Spleen (tissue), 11 donors: Measurements from ENCODE around the gene KAT6B. TPM values are rescaled to one million over a fixed set of nuclear protein-coding genes. Genes with fewer than 3 reads are reported as not detected.

Experiments used
- DNase-seq: peaks from one replicate; pipeline ENCODE4 v3.0.0-alpha.2; 2020
- H3K27ac ChIP-seq, 8 donors: fragments of 200-600 bp; sonication (generic) in 7 of 8; 1 replicate in 4 of 8; 2 replicates in 4 of 8; pipeline versions ENCODE4 v1.5.0 to v1.8.0; 2016 to 2021; ENCODE audit warnings: inconsistent platforms in 4 of 8, mild to moderate bottlenecking in 4 of 8, moderate library complexity in 1 of 8
- H3K27me3 ChIP-seq, 7 donors: fragments of 200-600 bp; sonication (generic) in 6 of 7; replicated peaks in 1 of 7; 1 replicate in 4 of 7; 2 replicates in 3 of 7; pipeline versions ENCODE4 v1.5.0 to v1.8.0; 2016 to 2021; ENCODE audit warnings: inconsistent platforms in 3 of 7, mild to moderate bottlenecking in 1 of 7
- H3K36me3 ChIP-seq, 6 donors: fragments of 200-600 bp; sonication (generic) in 5 of 6; 1 replicate in 4 of 6; 2 replicates in 2 of 6; pipeline versions ENCODE4 v1.5.0 to v1.8.0; 2016 to 2021; ENCODE audit warnings: inconsistent platforms in 2 of 6
- H3K4me1 ChIP-seq, 6 donors: fragments of 200-600 bp; sonication (generic) in 5 of 6; 1 replicate in 3 of 6; 2 replicates in 3 of 6; pipeline versions ENCODE4 v1.5.0 to v1.8.0; 2016 to 2021; ENCODE audit warnings: inconsistent platforms in 3 of 6
- H3K4me3 ChIP-seq, 8 donors: fragments of 200-600 bp; sonication (generic) in 7 of 8; 1 replicate in 4 of 8; 2 replicates in 4 of 8; pipeline versions ENCODE4 v1.5.0 to v1.8.0; 2016 to 2021; ENCODE audit warnings: inconsistent platforms in 4 of 8, mild to moderate bottlenecking in 4 of 8, moderate library complexity in 2 of 8
- H3K9me3 ChIP-seq, 8 donors: fragments of 200-600 bp; sonication (generic) in 7 of 8; 1 replicate in 4 of 8; 2 replicates in 4 of 8; pipeline versions ENCODE4 v1.5.0 to v1.8.0; 2016 to 2021; ENCODE audit warnings: inconsistent platforms in 4 of 8
- CTCF ChIP-seq, 11 experiments: fragments of 200-600 bp in 7 of 11; fragments of 450-650 bp in 4 of 11; sonication (generic) in 4 of 11; IDR thresholded peaks in 8 of 11; conservative IDR thresholded peaks in 3 of 11; 1 replicate in 7 of 11; 2 replicates in 4 of 11; pipeline versions ENCODE4 v1.4.0 to v1.8.0; 2016 to 2021; ENCODE audit warnings: antibody characterized with exemption in 11 of 11, inconsistent platforms in 4 of 11, mild to moderate bottlenecking in 1 of 11
- POLR2A ChIP-seq, 3 donors: fragments of 450-650 bp; IDR thresholded peaks; one replicate each; pipeline ENCODE4 v1.5.1; 2017; ENCODE audit warnings: antibody characterized with exemption in 3 of 3, mild to moderate bottlenecking in 1 of 3
- POLR2AphosphoS5 ChIP-seq, 3 donors: sonication (generic); formaldehyde crosslinking; IDR thresholded peaks; one replicate each; pipeline ENCODE4 v1.5.1; 2017; ENCODE audit warnings: antibody characterized with exemption in 3 of 3
- WGBS, 5 donors: extraction: QIAGEN DNeasy Blood & Tissue Kit in 3 of 5; methylation state at CpG; one replicate each; pipeline versions ENCODE4 v1.1.5 to v1.1.7; 2013 to 2018; 5-methylcytosine and 5-hydroxymethylcytosine counted together
- intact Hi-C: fragments of 100-400 bp; cut with DNase I; formaldehyde crosslinking; loops from one replicate; pipeline ENCODE4 v1.15.0; 2023; ENCODE audit warnings: low total_unique reads
- polyA plus RNA-seq, 3 donors: library from polyadenylated mRNA; stranded (reverse); fragments of 200-250 nt; gene quantifications; one replicate each; pipeline ENCODE4 v1.2.1, GENCODE V29; 2013
- total RNA-seq, 7 donors: library from RNA; depleted of rRNA in 3 of 7; stranded (reverse); fragments of >200 nt in 3 of 7; fragmentation: NEBNext Ultra II Directional in 4 of 7; extraction: Animal tissue kit (Norgen Biotek cat#: 25700) in 4 of 7; gene quantifications; one replicate each; pipeline versions ENCODE4 v1.1.0 to v1.2.1, GENCODE V29; 2016 to 2021
- donor health status: healthy with polysubstance abuse.
- donor health status: DM: no; HTN: no; CAD: no; lungs with moderate emphysema.
- donor health status: DM: no; HTN: no; CAD: no.
- donor health status: Bipolar disorder and iron deficiency.
- donor health status: healthy.
- donor health status: DM: no; HTN: no; CAD: no.
- donor health status: DM: yes; HTN: yes; CAD: no.

The KAT6B gene
- total and polyA plus RNA-seq, 10 donors = 2.9 to 61.0 (median 46.0) TPM

- H3K27me3 ChIP-seq = no peaks in the 10 kb centered on the region
- peaks cover 0 to 79% (median 14%) of the 10 kb centered on the region in 6 donors for H3K36me3 ChIP-seq
- H3K4me1 ChIP-seq = peaks cover 0 to 32% (median 6%) of the 10 kb centered on the region in 6 donors
- H3K4me3 ChIP-seq = no peak overlapping the region
- WGBS, 5 donors = 52 to 56% (median 54%) methylated on average over 2 of the region's 2 CpGs
- intact Hi-C loops = no loop called here
- no peak overlapping the region for H3K27ac ChIP-seq
- TF ChIP-seq POLR2AphosphoS5 (IDR thresholded peaks at IDR 0.05) (no peak), CTCF (IDR thresholded peaks at IDR 0.05 in 8 of 11, conservative IDR thresholded peaks at IDR 0.05 in 3 of 11) (no peak), POLR2A (IDR thresholded peaks at IDR 0.05) (no peak)
- H3K9me3 ChIP-seq = no peaks in the 10 kb centered on the region
- DNase-seq = no peak
Measured at GRCh38 chr10:74988054-74988775, 161.8 kb downstream of the KAT6B start.

GRCh38 chr10:74988832-74989561, 162.6 kb downstream of the KAT6B start:
- WGBS, 5 donors = 64 to 77% (median 70%) methylated on average over 5 of the region's 5 CpGs
- DNase-seq = no peak

GRCh38 chr10:74991435-74991834, 165.0 kb downstream of the KAT6B start:
- no peak for DNase-seq
- intact Hi-C loops = no loop called here
- TF ChIP-seq CTCF (IDR thresholded peaks at IDR 0.05 in 8 of 11, conservative IDR thresholded peaks at IDR 0.05 in 3 of 11) (peak in 5 of 11 experiments; percentile 12 to 39 (median 19)), POLR2A (IDR thresholded peaks at IDR 0.05) (no peak)
- Histone ChIP-seq H3K4me1 (peaks cover 0 to 31% (median 6%) of the 10 kb centered on the region in 6 donors), H3K9me3 (no peaks in the 10 kb centered on the region), H3K27me3 (no peaks in the 10 kb centered on the region), H3K4me3 (no peak overlapping the region), H3K36me3 (peaks cover 0 to 74% (median 11%) of the 10 kb centered on the region in 6 donors), H3K27ac (no peak overlapping the region)

More at GRCh38 chr10:74988832-74989561, 162.6 kb downstream of the KAT6B start:
- peaks cover 0 to 72% (median 13%) of the 10 kb centered on the region in 6 donors for H3K36me3 ChIP-seq
- H3K9me3 ChIP-seq = no peaks in the 10 kb centered on the region
- TF ChIP-seq CTCF (IDR thresholded peaks at IDR 0.05 in 8 of 11, conservative IDR thresholded peaks at IDR 0.05 in 3 of 11) = no peak
- no peak for TF ChIP-seq POLR2AphosphoS5 (IDR thresholded peaks at IDR 0.05)
- TF ChIP-seq POLR2A (IDR thresholded peaks at IDR 0.05) = no peak
- H3K4me1 ChIP-seq = peaks cover 0 to 31% (median 6%) of the 10 kb centered on the region in 6 donors
- intact Hi-C loops = no loop called here
- H3K27me3 ChIP-seq = no peaks in the 10 kb centered on the region
- H3K4me3 ChIP-seq = no peak overlapping the region
- H3K27ac ChIP-seq = no peak overlapping the region

- Histone ChIP-seq H3K27ac (no peak overlapping the region), H3K9me3 (no peaks in the 10 kb centered on the region), H3K4me1 (peaks cover 0 to 31% (median 6%) of the 10 kb centered on the region in 6 donors), H3K36me3 (peaks cover 0 to 76% (median 11%) of the 10 kb centered on the region in 6 donors), H3K4me3 (no peak overlapping the region), H3K27me3 (no peaks in the 10 kb centered on the region)
- no peak for DNase-seq
- WGBS, 5 donors = 94 to 98% (median 97%) methylated on average over 3 of the region's 3 CpGs
- intact Hi-C loops = no loop called here
- TF ChIP-seq CTCF (IDR thresholded peaks at IDR 0.05 in 8 of 11, conservative IDR thresholded peaks at IDR 0.05 in 3 of 11) (no peak), POLR2AphosphoS5 (IDR thresholded peaks at IDR 0.05) (no peak), POLR2A (IDR thresholded peaks at IDR 0.05) (no peak)
Measured at GRCh38 chr10:74992068-74992467, 165.7 kb downstream of the KAT6B start.
